NCI-H446 (cell line): Measurements from ENCODE around the gene TMEM221.

Experiments used
- DNase-seq, 2 experiments: peaks; one replicate each; lab custom pipeline; 2025; lab: John Stamatoyannopoulos, UW

The TMEM221 gene

DNA sequence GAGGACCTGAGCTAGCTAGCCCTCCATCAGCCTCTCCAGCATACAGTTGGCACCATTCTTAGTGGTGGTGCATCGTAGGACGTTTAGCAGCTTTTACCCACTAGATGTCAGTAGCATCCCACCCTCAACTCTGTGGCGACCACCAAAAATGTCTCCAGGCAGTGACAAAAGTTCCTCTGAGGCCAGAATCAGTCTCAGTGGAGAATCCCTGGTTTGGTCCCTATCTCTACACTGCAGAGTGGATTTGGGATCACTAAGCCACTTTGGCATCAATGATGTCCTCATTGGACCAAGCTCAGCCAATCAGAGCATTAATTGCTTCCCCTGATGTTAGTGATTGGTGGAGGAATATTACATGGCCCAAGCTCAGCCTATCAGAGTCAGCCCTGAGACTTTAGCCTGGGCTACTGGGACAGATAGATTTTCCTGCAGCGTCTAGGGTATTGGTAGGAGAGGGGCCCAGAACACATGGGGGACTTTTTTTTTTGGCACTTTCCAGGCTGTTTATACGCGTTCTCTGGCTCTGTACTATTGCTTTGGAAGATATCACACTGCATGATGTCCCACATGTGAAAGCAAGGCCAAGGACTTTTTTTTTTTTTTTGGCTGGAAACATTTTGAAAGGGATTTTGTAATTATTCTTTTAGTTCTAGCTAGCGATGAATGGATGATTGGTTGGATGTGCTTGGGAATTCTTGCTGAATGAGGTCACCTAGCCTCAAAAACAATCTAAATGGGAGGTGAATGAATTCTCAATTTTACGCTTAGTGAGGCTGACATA, 7.0 kb downstream of the TMEM221 start:
- DNase-seq = peak in 1 of 2 experiments; percentile 52

GRCh38 chr19:17436874-17437267, 11.6 kb downstream of the TMEM221 start:
- DNase-seq = no peak

GRCh38 chr19:17436094-17436873, 12.2 kb downstream of the TMEM221 start:
- no peak for DNase-seq

- no peak for DNase-seq
Measured at GRCh38 chr19:17435218-17435617, 13.2 kb downstream of the TMEM221 start.

GRCh38 chr19:17431417-17431816, 17.1 kb downstream of the TMEM221 start:
- no peak for DNase-seq

DNA sequence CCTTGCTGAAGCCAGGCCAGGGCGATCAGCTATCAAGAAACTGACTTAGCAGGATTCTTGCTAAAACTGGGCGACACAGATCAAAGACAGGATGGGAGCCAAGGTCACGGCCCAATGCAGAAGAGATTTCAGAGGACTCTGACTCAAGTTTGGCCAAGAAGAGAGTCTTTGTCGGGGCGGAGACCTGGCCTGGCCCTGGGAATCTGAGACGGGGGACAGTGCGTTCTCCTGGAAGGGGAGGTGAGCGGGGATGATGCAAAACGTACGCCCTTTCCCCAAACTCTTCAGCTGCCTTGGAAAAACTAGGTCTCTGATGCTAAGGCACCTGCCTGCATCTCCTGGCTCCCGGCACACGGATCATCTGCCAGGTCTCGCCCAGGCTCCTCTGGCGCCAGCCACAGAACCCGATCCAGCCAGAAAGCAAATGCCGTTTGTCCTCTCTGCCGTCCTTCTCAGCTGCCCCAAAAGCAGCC, 18.8 kb downstream of the TMEM221 start:
- no peak for DNase-seq

- DNase-seq = no peak
Measured at GRCh38 chr19:17424743-17425365, 23.6 kb downstream of the TMEM221 start.

DNA sequence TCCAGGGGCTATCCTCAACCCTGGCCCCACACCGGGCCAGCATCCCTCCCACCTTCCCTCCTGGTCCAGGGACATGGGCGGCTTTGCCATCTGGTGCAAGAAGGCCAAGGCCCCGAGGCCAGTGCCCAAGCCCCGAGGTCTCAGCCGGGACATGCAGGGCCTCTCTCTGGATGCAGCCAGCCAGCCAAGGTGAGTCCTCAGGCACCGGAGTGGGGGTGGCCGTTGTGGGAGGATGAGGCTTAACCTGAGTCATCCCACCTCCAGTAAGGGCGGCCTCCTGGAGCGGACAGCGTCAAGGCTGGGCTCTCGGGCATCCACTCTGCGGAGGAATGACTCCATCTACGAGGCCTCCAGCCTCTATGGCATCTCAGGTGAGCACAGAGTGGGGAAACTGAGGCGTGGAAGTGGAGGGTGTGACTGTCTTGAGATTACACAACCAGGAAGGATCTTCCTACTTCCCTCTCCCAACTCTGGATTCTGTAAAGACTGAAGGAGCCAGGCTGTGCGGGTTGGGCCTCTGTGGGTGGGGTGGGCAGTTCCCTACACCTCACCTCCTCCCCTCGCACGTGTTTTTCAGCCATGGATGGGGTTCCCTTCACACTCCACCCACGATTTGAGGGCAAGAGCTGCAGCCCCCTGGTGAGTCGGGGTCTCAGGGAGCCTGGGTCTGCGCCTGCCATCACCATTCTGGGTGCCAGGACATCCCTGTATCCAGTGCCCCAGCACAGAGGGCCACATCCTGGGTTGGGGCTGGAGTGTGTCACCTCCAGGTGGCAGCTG, 24.8 kb downstream of the TMEM221 start:
- DNase-seq = no peak

- DNase-seq = no peak
Measured at GRCh38 chr19:17421942-17422341, 26.5 kb downstream of the TMEM221 start.

DNA sequence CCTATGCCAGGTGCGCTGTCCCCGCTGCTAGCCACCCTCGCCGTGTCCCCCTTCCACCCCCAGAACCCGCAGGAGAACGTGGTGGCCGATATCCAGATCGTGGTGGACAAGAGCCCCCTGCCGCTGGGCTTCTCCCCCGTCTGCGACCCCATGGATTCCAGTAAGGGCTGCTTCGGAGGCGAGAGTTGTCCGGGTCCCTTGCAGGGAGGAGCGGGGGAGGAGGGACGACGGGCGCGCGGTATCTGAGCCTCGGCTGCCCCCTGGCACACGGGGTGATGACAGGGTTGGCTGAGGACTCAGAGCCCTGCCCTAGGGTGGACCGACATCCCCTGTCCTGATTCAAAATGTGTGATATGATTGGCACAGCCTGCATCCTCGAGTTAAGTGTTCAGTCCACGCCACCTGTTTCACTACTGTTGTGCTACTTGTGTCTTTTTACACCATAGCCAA, 28.0 kb downstream of the TMEM221 start:
- DNase-seq = peak in 1 of 2 experiments; percentile 36

DNA sequence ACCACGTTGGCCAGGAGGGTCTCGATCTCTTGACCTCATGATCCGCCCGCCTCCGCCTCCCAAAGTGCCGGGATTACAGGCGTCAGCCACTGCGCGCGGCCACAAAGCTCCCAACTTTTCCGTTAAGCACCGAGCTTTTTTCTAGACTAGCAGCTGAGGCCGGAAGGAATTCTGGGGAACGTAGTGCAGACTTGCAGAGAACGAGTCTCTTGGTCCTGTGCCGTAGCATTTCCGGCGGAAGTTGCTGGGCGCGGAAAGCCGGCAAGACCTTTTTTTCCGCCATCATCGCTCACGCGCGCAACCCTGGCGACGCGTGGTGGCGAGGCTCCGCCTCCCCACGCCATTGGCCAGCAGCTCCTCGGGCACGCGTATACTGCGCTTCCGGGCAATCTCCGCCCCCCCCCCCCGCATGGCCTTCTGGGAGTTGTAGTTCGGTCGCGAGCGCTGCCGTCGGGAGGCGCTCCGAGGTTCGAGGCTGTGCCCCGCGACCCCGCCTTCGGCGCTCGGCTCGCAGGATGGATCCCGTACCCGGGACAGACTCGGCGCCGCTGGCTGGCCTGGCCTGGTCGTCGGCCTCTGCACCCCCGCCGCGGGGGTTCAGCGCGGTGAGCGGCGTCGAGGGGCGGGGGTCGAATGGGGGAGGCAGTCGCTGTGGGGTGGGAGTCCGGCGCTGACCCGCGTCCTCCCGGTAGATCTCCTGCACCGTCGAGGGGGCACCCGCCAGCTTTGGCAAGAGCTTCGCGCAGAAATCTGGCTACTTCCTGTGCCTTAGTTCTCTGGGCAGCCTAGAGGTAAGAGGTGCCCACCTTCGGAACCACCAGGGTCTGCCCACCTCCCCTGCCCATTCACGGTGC, 28.6 kb downstream of the TMEM221 start, which contains the start of gene MVB12A:
Gene MVB12A, plus strand, starts transcription at position 427 of the 854 bp plus-strand sequence. Its CDS starts 89 bp downstream, at position 516.
- peak; percentile 98 to 100 for DNase-seq

- DNase-seq = no peak
Measured at GRCh38 chr19:17419154-17419620, 29.3 kb downstream of the TMEM221 start.

DNA sequence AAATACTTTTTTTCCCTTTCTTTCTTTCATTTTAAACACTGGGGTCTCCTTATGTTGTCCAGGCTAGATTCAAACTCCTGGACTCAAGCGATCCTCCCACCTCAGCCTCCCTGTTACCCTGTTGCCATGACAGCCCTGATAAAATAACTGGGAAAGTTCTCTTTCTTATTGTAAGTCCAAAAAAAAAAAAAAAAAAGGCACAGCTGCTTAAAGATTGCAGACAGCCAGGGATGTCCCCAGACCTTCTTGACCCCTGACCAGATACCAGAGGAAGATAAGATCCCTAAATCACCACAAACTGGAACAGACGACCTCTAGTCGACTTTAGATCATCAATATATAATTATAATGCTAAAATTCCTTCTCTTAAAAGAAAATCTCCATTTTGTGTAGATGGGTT, 29.8 kb downstream of the TMEM221 start:
- DNase-seq = no peak

- no peak for DNase-seq
Measured at GRCh38 chr19:17415121-17415520, 33.3 kb downstream of the TMEM221 start.

DNA sequence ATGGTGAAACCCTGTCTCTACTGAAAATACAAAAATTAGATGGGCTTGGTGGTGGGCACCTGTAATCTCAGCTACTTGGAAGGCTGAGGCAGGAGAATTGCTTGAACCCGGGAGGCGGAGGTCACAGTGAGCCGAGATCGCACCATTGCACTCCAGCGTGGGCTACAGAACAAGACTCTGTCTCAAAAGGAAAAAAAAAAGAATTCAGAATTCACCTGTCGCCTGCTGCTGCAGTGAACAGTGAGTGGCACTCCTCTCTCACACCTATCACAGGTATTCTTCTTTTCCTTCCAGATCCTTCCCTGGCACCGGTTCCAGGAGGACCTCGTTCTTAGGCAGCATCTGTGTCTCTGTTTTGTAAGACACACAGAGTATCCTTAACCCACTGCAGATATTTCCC, 34.4 kb downstream of the TMEM221 start:
- DNase-seq = no peak

DNA sequence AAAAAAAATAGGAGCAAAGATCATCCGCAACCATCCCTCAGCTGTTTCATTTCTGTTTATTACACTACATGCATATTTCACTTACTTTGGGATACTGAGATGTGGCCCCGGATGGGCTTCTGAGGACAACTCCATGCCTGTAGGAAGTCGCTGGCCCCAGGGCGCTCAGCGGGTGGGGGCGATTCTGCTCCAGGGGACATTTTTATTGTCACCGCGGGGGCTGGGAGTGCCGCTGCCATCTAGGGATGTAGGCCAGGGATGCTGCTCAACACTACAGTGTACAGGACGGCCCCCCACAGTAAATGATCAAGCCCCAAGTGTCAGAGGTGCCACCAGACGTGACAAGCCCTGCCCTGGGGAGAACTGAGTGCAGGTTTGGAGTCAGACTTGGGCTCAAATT, 36.7 kb downstream of the TMEM221 start:
- no peak for DNase-seq

- DNase-seq = no peak
Measured at GRCh38 chr19:17409990-17410389, 38.5 kb downstream of the TMEM221 start.

- DNase-seq = no peak
Measured at GRCh38 chr19:17406887-17407196, 41.6 kb downstream of the TMEM221 start.

- DNase-seq = no peak
Measured at GRCh38 chr19:17406046-17406886, 42.2 kb downstream of the TMEM221 start.
